ENCODE results near the gene NT5DC1. TPM values are rescaled to one million over a fixed set of nuclear protein-coding genes. Genes with fewer than 3 reads are reported as not detected.

Gene NT5DC1
- total and polyA plus RNA-seq, 10 of the 15 experiments (the other 5 are each of a cell fraction or from before 2014, with no cell fraction given), result 40.8 to 140 (median 66.8) TPM

- Histone ChIP-seq H3K4me1 (ENCODE audit: control insufficient read depth, insufficient read depth, low read length) (no peaks in the 10 kb centered on the region), H3K79me2 (ENCODE audit: control insufficient read depth, insufficient read depth, low read length) (no peaks in the 10 kb centered on the region), H3K9me3 (replicated peaks; ENCODE audit: control insufficient read depth, insufficient read depth, low read length) (no peaks in the 10 kb centered on the region), H3K27ac (ENCODE audit: control insufficient read depth, insufficient read depth) (no peak overlapping the region), H3K4me2 (ENCODE audit: control insufficient read depth, insufficient read depth) (no peak overlapping the region), H4K20me1 (ENCODE audit: control insufficient read depth, insufficient read depth) (no peaks in the 10 kb centered on the region), H3K27me3 (replicated peaks in 1 of 2; ENCODE audit: control insufficient read depth in 2 of 2, insufficient read depth in 2 of 2, low read length in 1 of 2) (no peaks in the 10 kb centered on the region), H2AFZ (ENCODE audit: control insufficient read depth, low read depth, low read length) (no peak overlapping the region), H3K36me3 (ENCODE audit: control insufficient read depth in 2 of 2, insufficient read depth in 2 of 2, low read length in 1 of 2) (no peaks in the 10 kb centered on the region), H3K4me3 (no peak overlapping the region), H3K9ac (ENCODE audit: control insufficient read depth, insufficient read depth, low read length) (no peak overlapping the region)
- ATAC-seq, result no peak
- SMC1A ChIA-PET (ENCODE audit: uncharacterized antibody, unreplicated experiment), result interaction anchor here (1.4 kb wide), 1 partner anchor 20 kb away, joined by 3 read pairs; no protein-coding TSS in a partner anchor
- 100% methylated on average over 1 of the region's 1 CpG for WGBS (ENCODE audit: insufficient coverage, insufficient replicate concordance, low lambda C conversion rate, missing lambda C conversion rate)
- in situ Hi-C loops (cut with MboI), result no loop called here
- intact Hi-C loops (cut with micrococcal nuclease; ENCODE audit: unreplicated experiment), result no loop called here
- DNase-seq (ENCODE audit: low read depth, low spot score), result no peak
- POLR2A ChIA-PET, result no interaction called here
- FAIRE-seq, result no peak
- RAD21 ChIA-PET (ENCODE audit: unreplicated experiment), result no interaction called here
- TF ChIP-seq HDAC2 (IDR thresholded peaks at IDR 0.05) (no peak), SMC3 (IDR thresholded peaks at IDR 0.05; ENCODE audit: borderline replicate concordance, low read length) (no peak), SUZ12 (IDR thresholded peaks at IDR 0.05; ENCODE audit: unreplicated experiment) (no peak)
- no TSS peak for BruUV-seq (replicated peaks)
- CTCF ChIA-PET, result interaction anchor here (1.9 kb wide), 1 partner anchor 35 kb away, joined by 3 read pairs; no protein-coding TSS in a partner anchor
These were observed 52.0 kb downstream of the NT5DC1 start for GRCh38 chr6:116152620-116153019.

- FAIRE-seq, result no peak
- intact Hi-C loops (cut with micrococcal nuclease; ENCODE audit: unreplicated experiment), result no loop called here
- TF ChIP-seq RBBP5 (conservative IDR thresholded peaks at IDR 0.05) (no peak), E2F4 (IDR thresholded peaks at IDR 0.05; ENCODE audit: low read depth, low read length) (no peak), RB1 (IDR thresholded peaks at IDR 0.05; ENCODE audit: borderline replicate concordance) (no peak), ZSCAN29 (IDR thresholded peaks at IDR 0.05) (no peak), PAX8 (IDR thresholded peaks at IDR 0.05) (no peak), MYC (IDR thresholded peaks at IDR 0.05; ENCODE audit: insufficient read depth, insufficient read length, insufficient replicate concordance, low read length, severe bottlenecking) (no peak), JUND (IDR thresholded peaks at IDR 0.05; ENCODE audit: low read depth, low read length) (no peak), IKZF1 (conservative IDR thresholded peaks at IDR 0.05) (no peak), ZNF274 (IDR thresholded peaks at IDR 0.05; ENCODE audit: insufficient read depth, insufficient read length) (no peak)
- no peak overlapping the region for H3K9ac ChIP-seq (ENCODE audit: control insufficient read depth, insufficient read depth, low read length)
- no peak overlapping the region for H3K4me3 ChIP-seq
- ATAC-seq, result no peak
- H3K9me3 ChIP-seq (replicated peaks; ENCODE audit: control insufficient read depth, insufficient read depth, low read length), result no peaks in the 10 kb centered on the region; the same call in 2 of the 3 replicates
- no peak overlapping the region for H3K4me2 ChIP-seq (ENCODE audit: control insufficient read depth, insufficient read depth)
- no peaks in the 10 kb centered on the region for H4K20me1 ChIP-seq (ENCODE audit: control insufficient read depth, insufficient read depth)
- H3K36me3 ChIP-seq (ENCODE audit: control insufficient read depth in 2 of 2, insufficient read depth in 2 of 2, low read length in 1 of 2), result no peaks in the 10 kb centered on the region
- POLR2A ChIA-PET, result no interaction called here
- H3K79me2 ChIP-seq (ENCODE audit: control insufficient read depth, insufficient read depth, low read length), result no peaks in the 10 kb centered on the region
- in situ Hi-C loops (cut with MboI), result no loop called here
- SMC1A ChIA-PET (ENCODE audit: uncharacterized antibody, unreplicated experiment), result no interaction called here
- RAD21 ChIA-PET (ENCODE audit: unreplicated experiment), result no interaction called here
- no TSS peak for BruUV-seq (replicated peaks)
- no peak overlapping the region for H2AFZ ChIP-seq (ENCODE audit: control insufficient read depth, low read depth, low read length)
- H3K27me3 ChIP-seq (replicated peaks in 1 of 2; ENCODE audit: control insufficient read depth in 2 of 2, insufficient read depth in 2 of 2, low read length in 1 of 2), result no peaks in the 10 kb centered on the region
- no peaks in the 10 kb centered on the region for H3K4me1 ChIP-seq (ENCODE audit: control insufficient read depth, insufficient read depth, low read length)
- H3K27ac ChIP-seq (ENCODE audit: control insufficient read depth, insufficient read depth), result no peak overlapping the region
- 98% methylated on average over 2 of the region's 2 CpGs for WGBS (ENCODE audit: insufficient coverage, insufficient replicate concordance, low lambda C conversion rate, missing lambda C conversion rate)
- DNase-seq (ENCODE audit: low read depth, low spot score), result no peak
- CTCF ChIA-PET, result no interaction called here
These were observed 54.2 kb downstream of the NT5DC1 start for GRCh38 chr6:116154887-116155286.

Data from GM12878 (cell line).